H1 (cell line): ENCODE results near the gene PEPD. TPM values are rescaled to one million over a fixed set of nuclear protein-coding genes. Genes with fewer than 3 reads are reported as not detected.

Experiments used
- EGR1 ChIP-seq: IDR thresholded peaks from 2 replicates; pipeline ENCODE4 v1.6.1; 2011; ENCODE audit warnings: low read depth, low read length, borderline replicate concordance
- FOSL1 ChIP-seq: IDR thresholded peaks from 2 replicates; pipeline ENCODE4 v1.6.1; 2011; ENCODE audit warnings: mild to moderate bottlenecking, low read depth, low read length, moderate library complexity; ENCODE audit not compliant: insufficient read depth
- polyA plus RNA-seq, 7 experiments: library from polyadenylated mRNA; depleted of rRNA in 3 of 7; stranded (reverse) in 5 of 7; unstranded in 2 of 7; fragments of >200 nt in 5 of 7; fragments of 200-250 nt in 2 of 7; gene quantifications; 1 replicate in 5 of 7; 2 replicates in 1 of 7; 4 replicates in 1 of 7; pipeline versions ENCODE4 v1.2.1 to v1.2.3, GENCODE V29; 2011 to 2013; ENCODE audit warnings: missing spikeins in 2 of 7, mixed read lengths in 2 of 7
- total RNA-seq: library from RNA; stranded (reverse); fragmentation: NEBNext Ultra II Directional; extraction: Animal tissue kit (Norgen Biotek cat#: 25700); gene quantifications from 2 replicates; pipeline ENCODE4 v1.2.1, GENCODE V29; 2021

The PEPD gene
- total and polyA plus RNA-seq, 2 of the 8 experiments (the other 6 are each of a cell fraction or from before 2014, with no cell fraction given): 84.1 to 178 TPM

GRCh38 chr19:33520844-33521479, 629 bp downstream of the PEPD start (continued):
- TF ChIP-seq EGR1 (no peak), FOSL1 (no peak)
